GM19463 (cell line): ENCODE results near the gene ALG5.

Experiments used
- ATAC-seq: cut with Tn5 transposase; IDR thresholded peaks from one replicate; pipeline ENCODE4 v1.9.1; 2021; ENCODE audit warnings: mild to moderate bottlenecking, moderate library complexity; ENCODE audit not compliant: unreplicated experiment

Gene ALG5, protein sequence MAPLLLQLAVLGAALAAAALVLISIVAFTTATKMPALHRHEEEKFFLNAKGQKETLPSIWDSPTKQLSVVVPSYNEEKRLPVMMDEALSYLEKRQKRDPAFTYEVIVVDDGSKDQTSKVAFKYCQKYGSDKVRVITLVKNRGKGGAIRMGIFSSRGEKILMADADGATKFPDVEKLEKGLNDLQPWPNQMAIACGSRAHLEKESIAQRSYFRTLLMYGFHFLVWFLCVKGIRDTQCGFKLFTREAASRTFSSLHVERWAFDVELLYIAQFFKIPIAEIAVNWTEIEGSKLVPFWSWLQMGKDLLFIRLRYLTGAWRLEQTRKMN

DNA sequence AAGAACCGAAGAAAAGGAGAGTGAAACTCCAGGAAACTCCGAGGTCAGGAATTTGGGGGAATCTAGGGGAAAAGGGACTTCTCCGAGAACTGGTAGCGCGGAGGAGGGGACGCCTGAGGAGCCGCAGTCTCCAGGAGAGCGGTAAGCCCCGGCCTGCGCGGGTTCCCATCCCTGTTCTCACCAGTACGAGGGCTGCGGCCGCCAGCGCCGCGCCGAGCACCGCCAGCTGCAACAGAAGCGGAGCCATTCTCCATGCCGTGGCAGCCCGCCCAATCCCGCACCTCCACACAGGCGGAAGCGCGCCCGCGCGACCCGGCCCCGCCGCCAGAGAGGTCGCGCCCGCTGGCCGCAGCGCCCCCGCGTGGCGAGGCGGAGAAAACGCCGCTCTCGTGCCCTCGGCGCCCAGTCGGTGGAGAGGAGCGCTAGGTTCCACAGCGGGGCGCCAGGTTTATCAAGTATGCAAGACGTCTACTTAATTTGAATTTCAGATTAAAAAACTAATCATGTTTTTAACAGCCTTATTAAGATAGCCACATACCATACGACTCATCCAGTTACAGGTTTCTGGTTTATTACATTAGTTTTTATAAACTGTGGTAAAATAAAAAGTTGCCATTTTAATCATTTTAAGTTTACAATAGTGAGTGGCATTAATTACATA is at the start of gene ALG5:
Gene ALG5, minus strand, starts transcription at position 287 of the 661 bp plus-strand sequence. Its CDS starts 40 bp downstream, at position 247.
- peak; percentile 67 for ATAC-seq

DNA sequence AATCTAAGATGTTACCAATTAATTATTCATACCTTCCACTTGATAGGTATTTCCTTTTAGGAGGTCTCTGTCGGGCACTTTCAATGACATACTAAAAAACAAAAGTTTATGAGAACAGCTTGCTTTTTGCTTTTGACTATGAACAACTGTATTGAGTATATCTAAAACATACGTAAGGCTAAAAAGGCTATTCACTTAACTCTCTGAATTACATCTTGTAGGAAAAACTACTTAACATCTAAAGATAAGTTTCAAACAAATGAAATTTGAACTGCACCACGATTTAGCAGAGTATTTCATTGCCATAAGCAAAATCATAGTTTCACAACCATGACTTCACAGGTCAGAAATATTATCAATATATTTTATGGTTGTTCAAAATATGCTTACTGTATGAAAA is 48.7 kb upstream of the ALG5 start:
- no peak for ATAC-seq

DNA sequence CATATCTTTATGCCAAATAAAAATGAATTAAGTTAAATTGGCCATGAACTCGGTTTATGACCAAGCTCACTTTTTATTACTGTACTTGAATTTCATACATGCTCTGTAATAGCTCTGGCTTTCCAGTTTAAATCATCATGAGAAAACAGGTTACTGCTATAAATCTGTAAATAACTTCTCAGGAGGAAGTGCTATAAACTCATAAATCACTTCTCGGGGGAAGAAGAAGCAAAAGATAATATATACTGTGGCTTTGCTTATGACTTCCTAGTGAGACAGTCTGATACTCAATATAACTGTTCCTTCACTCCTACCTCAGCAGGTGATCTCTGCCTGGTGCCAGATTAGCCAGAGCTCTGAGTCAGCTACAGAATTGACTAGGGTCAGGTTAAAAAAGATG is 47.9 kb upstream of the ALG5 start:
- ATAC-seq = no peak

DNA sequence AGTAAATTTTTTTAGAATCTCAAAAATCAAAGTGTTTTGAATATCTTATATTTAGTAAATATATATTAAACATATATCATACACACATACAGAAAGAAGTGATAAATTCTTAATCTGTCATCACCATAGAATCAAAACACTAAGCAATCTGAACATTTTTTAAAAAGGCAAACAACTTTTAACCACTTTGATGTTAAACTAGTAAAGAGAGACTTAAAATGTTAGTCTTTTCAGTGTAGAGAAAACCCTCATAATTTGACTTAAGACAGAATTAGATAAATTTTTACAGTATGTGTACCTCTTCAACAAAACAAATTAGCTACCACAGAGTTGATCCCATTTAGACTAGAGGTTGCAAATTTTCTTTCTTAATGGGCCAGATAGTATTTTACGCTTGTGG is 46.9 kb upstream of the ALG5 start:
- no peak for ATAC-seq

DNA sequence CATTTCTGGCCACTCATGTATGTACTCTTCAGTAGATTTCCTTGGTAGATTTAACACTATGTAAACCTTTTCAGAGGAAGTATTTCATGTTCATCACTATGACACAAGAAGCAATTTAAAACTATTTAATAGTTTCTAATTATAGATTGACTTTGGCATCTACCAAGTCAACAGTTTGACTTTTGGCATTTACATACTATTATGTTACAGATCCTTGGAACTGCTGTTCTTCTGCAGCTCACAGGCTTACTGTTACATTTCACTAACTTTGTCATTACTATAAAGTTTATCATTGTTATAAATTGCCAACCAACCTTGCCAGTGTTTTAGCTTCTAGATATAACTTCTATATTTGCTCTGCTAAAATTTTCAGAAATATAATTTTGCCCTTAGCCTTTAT is 41.6 kb upstream of the ALG5 start:
- ATAC-seq = no peak

DNA sequence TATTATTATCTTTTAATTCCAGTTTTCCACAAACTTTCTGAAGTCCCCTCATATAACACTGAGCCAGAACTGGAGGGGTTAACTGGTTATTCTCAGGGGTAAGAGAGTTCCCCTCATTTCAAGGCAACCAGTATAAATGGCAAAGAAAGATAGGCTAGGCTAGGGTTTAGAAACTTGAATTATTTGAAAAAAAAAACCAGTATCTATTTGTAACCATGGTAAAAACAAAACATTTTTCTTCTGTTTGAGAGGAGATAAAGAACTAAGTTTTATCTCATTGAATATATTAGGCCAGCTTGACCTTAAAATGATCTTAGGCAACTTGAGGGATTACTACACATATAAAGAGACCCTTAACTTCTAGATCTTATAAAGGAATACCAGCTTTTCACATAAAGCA is 40.8 kb upstream of the ALG5 start:
- ATAC-seq = no peak

DNA sequence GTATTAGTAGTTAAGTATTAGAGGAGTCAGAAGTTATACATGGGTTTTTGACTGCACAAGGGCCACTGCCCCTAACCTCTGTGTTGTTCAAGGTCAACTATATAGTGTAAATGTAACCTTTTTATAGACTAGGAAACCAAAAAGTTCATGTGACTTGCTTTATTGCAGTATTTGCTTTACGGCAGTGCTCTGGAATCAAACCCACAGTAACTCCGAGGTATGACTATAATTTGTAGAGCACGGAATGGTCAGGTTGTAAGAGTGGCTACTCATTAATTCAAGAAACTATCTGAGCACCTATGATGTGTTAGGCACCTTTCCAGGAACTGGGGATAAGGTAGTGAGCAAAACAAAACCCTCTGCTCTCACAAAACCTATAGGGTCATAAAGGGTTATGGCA is 38.1 kb upstream of the ALG5 start:
- no peak for ATAC-seq

DNA sequence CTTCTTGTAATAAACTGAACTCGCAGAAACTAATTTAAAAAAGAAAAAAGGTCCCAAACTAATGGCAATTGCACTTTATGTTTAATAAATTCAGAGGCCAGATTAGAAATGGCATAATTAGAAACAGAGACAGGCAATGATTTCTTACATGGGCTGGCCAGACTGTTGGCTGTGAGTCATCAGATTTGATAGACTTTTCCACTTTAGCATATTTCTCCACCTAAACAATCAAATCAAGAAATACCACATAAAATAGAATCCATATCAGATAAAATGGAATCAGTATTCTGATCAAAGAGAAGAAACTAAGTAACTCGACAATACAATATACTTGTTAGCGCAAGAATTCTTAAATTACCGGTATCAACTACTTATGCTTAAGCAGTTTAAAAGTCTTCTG is 30.5 kb upstream of the ALG5 start:
- no peak for ATAC-seq

DNA sequence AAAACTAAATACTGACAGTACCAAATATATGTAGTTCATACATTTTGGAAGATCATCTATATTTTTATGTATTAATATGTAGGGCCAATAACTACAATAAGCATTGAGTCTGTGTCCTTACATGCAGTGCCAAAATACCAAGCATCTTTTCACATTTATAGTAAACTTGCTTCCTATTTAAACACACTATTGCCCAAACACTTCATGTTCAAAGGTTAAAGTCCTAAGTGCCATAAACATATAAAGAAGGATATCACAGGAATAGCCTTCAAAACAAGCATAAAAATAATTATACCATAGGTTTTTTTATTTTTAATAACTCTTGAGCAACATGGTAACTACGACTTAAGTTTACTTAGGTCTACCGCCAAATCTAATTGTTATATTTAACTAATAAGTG is 28.5 kb upstream of the ALG5 start:
- ATAC-seq = no peak

DNA sequence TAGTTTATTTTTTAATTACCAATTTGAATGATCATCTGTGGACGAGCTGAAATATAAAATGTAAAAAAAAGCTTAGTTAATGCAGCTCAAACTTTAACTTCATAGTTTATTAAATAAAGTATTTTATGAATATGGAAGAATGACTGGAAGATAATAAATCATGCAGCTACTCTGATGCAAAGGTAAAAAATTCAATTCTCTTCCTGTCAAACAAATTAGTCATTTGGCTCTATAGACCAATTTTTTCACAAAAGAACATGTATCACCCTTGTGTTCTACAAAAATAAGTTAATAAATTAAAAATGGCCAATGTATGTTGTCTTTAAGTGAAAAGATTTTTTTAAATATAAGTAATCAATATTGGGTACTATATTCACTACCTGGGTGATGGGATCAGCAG is 27.6 kb upstream of the ALG5 start:
- no peak for ATAC-seq

DNA sequence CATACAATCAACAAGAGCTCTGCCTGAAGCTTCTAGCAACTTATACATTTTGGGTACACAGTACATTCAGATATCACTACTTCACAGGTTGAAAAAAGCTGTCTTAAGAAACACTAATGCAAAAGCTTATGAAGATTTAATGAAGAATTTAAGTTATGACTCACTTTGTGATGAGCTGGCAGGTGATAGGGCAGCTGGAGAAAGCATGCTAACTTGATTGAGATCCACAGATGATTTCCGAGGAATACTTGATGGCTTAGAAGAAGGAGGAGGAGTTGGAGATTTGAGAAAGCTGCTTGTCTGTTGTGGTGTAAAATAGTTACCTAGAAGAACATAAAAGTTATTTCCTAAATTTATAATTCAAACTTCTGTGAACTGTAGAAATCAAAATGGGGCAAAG is 24.7 kb upstream of the ALG5 start:
- no peak for ATAC-seq

DNA sequence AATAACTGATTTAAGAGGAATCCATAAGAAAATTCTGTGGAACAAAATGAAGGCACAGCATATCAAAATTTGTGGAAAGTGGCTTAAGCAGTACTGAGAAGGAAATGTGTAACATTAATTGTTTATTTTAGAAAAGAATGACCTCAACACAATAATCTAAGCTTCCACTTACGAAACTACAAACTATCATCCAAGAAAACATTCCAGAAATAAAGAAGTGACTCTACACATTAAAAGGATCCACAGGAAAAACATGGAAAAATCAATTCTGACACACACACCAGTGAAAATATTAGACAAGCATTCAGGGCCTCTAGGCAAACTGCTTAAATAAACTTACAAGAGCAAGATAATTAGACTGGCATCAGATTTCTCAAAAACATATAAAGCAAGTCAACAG is 15.5 kb upstream of the ALG5 start:
- no peak for ATAC-seq

DNA sequence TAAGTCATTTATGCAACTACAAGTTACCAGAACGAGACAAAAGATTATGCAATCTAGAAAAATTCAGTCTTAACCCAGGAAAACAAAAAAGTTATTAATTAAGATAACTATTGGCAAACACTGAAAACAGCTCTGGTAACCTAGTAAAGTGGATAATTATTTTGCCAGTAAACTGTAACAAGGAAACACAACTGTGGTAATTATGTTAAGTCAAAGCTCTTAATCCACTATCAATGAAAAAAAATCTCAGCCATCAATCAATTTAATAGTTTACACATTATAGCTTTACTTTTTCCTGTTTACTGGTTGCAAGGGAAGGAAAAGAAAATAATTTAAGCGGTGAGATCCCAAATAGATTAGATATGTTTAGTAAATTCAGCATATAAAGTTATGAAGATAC is 12.6 kb upstream of the ALG5 start:
- no peak for ATAC-seq

DNA sequence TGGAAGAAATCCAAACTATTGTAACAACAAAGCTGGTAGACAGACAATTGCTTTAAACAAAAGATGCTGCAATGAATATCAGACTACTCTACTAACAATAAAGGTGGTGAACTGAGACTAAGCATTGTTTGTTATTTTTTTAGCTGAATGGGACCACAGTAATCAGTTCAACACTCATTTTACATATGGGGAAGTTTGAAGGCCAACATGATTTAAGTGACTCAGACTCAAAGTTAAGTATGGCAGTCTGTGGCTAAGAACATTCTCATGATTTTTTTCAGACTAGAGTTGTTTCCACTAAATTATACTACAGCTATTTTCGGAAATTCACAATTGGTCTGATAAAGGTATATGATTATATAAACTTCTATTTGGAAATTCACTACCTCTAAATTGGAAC is 11.9 kb upstream of the ALG5 start:
- no peak for ATAC-seq

DNA sequence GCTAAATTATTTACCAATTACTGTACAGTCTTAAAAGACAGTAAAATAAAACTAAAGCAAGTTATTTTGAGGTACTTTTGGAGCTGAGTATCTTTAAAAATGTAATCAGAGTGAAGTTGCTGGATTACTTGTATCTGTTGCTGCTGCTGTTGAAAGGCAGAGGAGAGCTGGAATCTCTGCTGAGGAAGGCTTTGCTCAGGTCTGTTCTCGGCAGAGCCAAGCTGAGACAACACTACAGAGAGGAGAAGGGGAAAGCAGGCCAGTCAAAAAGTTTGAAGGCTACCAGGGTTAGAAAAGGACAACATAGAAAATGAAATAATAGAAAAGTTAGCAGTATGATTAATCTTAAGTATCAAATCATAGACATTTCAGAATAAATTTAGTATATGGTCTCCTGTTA is 11.3 kb upstream of the ALG5 start:
- no peak for ATAC-seq

DNA sequence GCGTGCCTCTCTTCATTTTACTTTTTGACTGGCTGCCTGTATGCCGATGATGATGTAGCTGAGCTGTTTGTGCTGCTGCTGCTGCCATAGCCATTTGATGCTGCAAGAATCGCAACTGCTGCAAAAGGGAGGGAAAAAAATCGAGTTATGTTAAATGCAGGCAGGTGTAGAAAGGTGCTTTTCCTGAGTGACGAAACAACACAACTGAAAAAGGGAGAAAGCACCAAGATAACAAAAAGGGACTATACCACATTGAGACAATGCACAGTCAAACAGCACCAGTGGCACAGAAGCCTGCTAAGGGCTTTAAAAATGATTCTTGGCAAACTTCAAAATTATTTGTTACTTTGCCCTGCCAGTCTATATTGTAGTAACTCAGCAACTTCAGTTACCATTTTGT is 10.6 kb upstream of the ALG5 start:
- ATAC-seq = no peak

DNA sequence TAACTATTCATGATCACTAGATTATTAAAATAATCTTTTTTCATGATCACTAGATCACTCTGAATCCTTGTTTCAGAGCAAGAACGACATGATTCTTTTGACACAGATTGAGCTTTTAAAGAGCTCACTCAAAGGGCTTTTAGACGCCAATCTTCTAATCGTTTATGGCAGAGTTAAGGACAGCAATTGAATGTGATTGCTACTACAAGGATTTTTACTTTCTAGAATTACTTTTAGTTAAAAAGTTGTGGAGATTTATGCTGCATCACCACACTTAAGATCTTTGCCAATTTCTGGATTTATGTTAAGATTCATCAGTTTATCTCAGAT is 2.7 kb upstream of the ALG5 start:
- ATAC-seq = no peak

DNA sequence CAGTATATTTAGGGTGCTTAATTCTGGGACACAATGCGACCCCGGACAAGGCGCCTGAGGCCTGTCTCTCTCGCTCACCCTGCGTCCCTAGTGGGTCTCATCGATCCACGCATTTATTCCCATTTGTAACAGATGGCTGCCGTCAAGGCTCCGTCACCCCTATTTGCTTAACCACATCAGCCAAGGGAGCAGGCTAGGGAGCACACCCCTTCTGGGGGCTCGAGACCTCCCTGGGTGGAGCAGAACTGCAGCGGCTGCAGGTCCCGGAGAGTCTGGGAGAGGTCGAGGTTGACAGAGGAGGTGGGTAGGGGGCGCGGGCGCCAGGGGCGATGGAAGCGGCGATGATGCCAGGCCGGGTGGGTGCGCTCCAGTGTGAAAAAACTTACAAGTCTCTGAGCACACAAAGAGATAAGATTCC is 507 bp downstream of the ALG5 start:
- ATAC-seq = no peak

DNA sequence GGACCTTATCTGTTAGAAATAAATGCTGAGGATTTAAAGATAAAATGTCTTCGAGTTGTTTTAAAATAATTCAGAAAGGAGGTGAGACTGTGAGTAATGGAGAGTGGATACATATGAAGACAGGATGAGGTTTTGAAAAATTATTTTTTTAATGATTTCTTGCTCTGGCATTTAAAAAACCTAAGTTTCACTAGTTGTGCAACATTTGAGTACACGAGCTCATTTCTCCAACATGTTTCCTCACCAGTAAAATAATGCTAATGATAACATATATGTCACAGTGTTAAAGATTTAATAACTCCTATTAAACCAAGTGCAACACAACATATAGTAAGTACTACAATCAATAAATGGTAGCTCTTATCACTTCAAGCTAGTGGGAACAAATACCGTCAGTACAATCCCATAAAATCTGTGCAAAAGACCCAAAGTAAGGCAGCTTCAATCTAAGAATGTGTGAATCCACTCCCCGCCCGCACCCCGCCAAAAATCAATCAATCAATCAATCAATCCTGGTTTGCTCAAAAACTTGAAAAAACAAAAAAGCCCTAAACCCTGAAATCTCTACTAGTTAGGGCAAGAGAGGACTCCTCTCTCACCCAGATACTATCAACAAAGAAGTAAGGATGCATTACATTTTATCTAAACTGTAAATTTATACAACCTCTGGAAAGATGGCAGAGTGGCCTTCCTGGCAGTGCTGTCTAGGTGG is 1.3 kb downstream of the ALG5 start:
- ATAC-seq = no peak

DNA sequence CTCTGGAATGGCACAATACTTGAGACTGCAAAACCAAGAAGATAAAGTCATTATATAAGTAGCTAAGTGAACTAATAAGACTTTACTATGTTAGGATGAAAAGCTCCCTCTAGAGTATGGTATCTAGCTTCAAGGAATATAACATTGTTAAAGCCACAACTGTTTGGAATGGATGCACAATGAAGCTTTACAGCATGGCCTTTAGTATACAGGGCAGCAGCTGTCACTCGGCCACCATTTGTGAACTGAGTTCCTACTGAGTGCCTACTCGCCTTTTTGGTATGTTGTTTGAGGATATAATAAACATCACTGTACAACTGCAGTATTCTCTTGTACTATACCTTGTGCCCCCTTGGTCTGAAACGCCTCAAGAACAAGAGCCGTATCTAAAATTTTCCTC is 6.8 kb downstream of the ALG5 start:
- no peak for ATAC-seq

DNA sequence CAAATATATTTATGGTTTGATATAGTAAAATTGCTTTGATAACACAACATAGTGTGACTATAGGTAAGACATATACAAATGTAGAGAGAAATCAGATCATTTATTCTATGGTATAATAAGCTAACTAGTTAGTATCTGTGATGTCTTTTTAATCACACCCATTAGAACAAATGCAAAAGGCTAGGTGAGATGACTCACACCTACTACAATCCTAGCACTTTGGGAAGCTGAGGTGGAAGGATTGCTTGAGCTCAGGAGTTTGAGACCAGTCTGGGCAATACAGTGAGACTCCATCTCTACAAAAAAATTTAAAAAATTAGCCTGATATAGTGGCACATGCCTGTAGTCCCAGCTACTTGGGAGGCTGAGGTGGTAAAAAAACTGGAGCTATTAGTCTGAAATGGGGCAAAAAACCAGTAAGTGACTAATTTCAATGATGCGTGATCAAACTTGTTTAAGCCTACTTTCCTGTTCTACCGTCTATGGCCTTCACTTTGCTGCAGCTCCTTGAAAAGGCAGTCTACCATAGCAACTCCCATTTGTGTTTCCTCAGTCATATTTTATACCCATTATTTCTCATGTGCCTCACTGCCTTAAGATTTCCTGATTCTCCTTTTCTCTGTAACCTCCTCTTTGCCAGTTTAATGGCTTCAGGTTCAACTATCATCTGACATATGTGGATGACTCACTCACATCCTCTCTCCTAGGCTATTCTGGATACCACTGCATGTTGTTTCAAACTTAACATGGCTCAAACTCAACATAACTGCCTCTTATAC is 12.5 kb downstream of the ALG5 start:
- ATAC-seq = no peak
